Inflammatory macrophage treated with lipopolysaccharide for 1 hour (primary cell): ENCODE data around the gene FRAS1.

Experiments used
- DNase-seq, 2 donors: peaks; one replicate each; pipeline ENCODE4 v3.0.0-alpha.2; 2020 to 2022

The FRAS1 gene

GRCh38 chr4:78379040-78379439 lies 321.9 kb downstream of the FRAS1 start:
- DNase-seq, result no peak

GRCh38 chr4:78379991-78380729 lies 323.0 kb downstream of the FRAS1 start:
- DNase-seq, result no peak

GRCh38 chr4:78386679-78387078 lies 329.6 kb downstream of the FRAS1 start:
- no peak for DNase-seq

- DNase-seq, result no peak
Measured at GRCh38 chr4:78395642-78396041, 338.5 kb downstream of the FRAS1 start.

GRCh38 chr4:78396613-78397291 lies 339.6 kb downstream of the FRAS1 start:
- no peak for DNase-seq

- DNase-seq, result no peak
Measured at GRCh38 chr4:78397292-78397630, 340.1 kb downstream of the FRAS1 start.

- no peak for DNase-seq
Measured at GRCh38 chr4:78409612-78410202, 352.6 kb downstream of the FRAS1 start.

GRCh38 chr4:78410225-78410624 lies 353.1 kb downstream of the FRAS1 start:
- DNase-seq, result no peak

- no peak for DNase-seq
Measured at GRCh38 chr4:78410676-78411075, 353.6 kb downstream of the FRAS1 start.

GRCh38 chr4:78414116-78414515 lies 357.0 kb downstream of the FRAS1 start:
- no peak for DNase-seq

GRCh38 chr4:78417603-78418002 lies 360.5 kb downstream of the FRAS1 start:
- DNase-seq, result no peak

GRCh38 chr4:78418406-78418805 lies 361.3 kb downstream of the FRAS1 start:
- no peak for DNase-seq

- no peak for DNase-seq
Measured at GRCh38 chr4:78423790-78424189, 366.7 kb downstream of the FRAS1 start.

GRCh38 chr4:78424461-78424860 lies 367.3 kb downstream of the FRAS1 start:
- no peak for DNase-seq

- no peak for DNase-seq
Measured at GRCh38 chr4:78426972-78427371, 369.8 kb downstream of the FRAS1 start.

- DNase-seq, result no peak
Measured at GRCh38 chr4:78428996-78429395, 371.9 kb downstream of the FRAS1 start.

- no peak for DNase-seq
Measured at GRCh38 chr4:78432896-78433295, 375.8 kb downstream of the FRAS1 start.

- DNase-seq, result no peak
Measured at GRCh38 chr4:78437608-78438088, 380.5 kb downstream of the FRAS1 start.

GRCh38 chr4:78439328-78439727 lies 382.2 kb downstream of the FRAS1 start:
- DNase-seq, result no peak

- no peak for DNase-seq
Measured at GRCh38 chr4:78441756-78442155, 384.6 kb downstream of the FRAS1 start.

- DNase-seq, result no peak
Measured at GRCh38 chr4:78446619-78447018, 389.5 kb downstream of the FRAS1 start.

GRCh38 chr4:78451407-78451806 lies 394.3 kb downstream of the FRAS1 start:
- DNase-seq, result no peak

GRCh38 chr4:78454016-78454415 lies 396.9 kb downstream of the FRAS1 start:
- DNase-seq, result no peak

GRCh38 chr4:78457751-78458150 lies 400.6 kb downstream of the FRAS1 start:
- DNase-seq, result no peak
